ENCODE results near the gene TFB1M. TPM values are rescaled to one million over a fixed set of nuclear protein-coding genes. Genes with fewer than 3 reads are reported as not detected.

TFB1M gene
- total RNA-seq, 1 donor from 2014 or later = 20.6 TPM

- no peaks in the 10 kb centered on the region for H3K27me3 ChIP-seq (ENCODE audit: low read depth)
- H3K4me1 ChIP-seq = no peaks in the 10 kb centered on the region
- H3K36me3 ChIP-seq = no peaks in the 10 kb centered on the region
- DNase-seq (no peak), ATAC-seq (peak in 1 of 2 donors; percentile 42)
- no peak overlapping the region for H3K4me3 ChIP-seq
- TF ChIP-seq CTCF (IDR thresholded peaks at IDR 0.05) = no peak
- no peaks in the 10 kb centered on the region for H3K9me3 ChIP-seq
- H3K27ac ChIP-seq = no peak overlapping the region
- intact Hi-C loops (cut with DNase I) = no loop called here
Measured at GRCh38 chr6:155240905-155241600, 73.2 kb downstream of the TFB1M start.

DNA sequence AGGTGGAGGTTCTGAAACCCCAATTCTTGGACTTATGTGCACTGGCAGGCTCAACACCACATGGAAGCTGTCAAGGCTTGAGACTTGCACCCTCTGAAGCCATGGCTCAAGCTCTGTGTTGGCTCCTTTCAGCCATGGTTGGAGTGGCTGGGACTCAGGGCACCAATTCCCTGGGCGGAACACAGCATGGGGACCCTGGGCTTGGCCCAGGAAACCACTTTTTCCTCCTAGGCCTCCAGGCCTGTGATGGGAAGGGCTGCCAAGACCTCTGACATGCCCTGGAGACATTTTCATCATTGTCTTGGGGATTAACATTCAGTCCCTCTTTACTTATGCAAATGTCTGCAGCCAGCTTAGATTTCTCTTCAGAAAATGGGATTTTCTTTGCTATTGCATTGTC, 76.7 kb downstream of the TFB1M start:
- Histone ChIP-seq H3K4me1 (no peaks in the 10 kb centered on the region), H3K9me3 (no peaks in the 10 kb centered on the region), H3K4me3 (no peak overlapping the region), H3K27ac (no peak overlapping the region), H3K27me3 (ENCODE audit: low read depth) (no peaks in the 10 kb centered on the region), H3K36me3 (no peaks in the 10 kb centered on the region)
- ATAC-seq = no peak
- no peak for DNase-seq
- intact Hi-C loops (cut with DNase I) = no loop called here
- TF ChIP-seq CTCF (IDR thresholded peaks at IDR 0.05) = no peak

DNA sequence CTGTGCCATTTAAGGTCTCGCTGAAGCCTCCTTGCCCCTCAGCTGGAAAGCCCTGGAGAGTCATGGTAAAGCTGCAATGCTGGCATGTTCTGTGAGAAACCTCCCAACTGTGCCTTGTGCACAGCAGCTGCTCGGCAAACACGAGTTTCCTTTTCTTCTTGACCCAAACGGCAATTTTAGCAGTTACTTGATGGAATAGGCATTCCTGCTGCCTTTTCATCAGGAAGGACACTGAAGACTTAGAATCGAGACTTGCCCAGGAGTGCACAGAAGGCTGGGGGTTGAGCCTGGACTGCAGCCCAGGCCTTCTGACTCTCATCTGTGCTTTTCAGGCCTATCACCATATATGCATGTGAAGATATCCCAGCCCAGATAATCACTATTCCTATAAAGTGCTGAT, 79.2 kb downstream of the TFB1M start:
- Histone ChIP-seq H3K4me3 (no peak overlapping the region), H3K9me3 (no peaks in the 10 kb centered on the region), H3K27ac (no peak overlapping the region), H3K4me1 (no peaks in the 10 kb centered on the region), H3K36me3 (no peaks in the 10 kb centered on the region), H3K27me3 (ENCODE audit: low read depth) (no peaks in the 10 kb centered on the region)
- DNase-seq (no peak), ATAC-seq (no peak)
- TF ChIP-seq CTCF (IDR thresholded peaks at IDR 0.05) = no peak
- intact Hi-C loops (cut with DNase I) = no loop called here

DNA sequence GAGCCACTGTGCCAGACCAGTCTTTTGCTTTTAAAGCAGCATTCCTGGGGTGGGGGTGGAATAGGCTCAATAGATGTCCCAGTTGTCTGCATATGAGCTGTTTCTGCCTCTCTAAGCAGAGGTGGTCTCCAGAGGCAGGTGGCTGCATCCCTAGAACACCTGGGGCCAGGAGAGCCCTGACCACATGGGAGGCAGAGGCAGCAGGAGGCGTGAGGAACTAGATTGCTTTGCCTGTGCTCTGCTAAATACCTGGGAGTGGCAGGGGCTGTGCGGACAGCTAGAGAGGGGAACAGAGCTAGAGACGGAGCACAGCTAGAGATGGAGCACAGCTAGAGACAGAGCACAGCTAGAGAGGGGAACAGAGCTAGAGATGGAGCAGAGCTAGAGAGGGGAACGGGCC, 79.6 kb downstream of the TFB1M start:
- DNase-seq (no peak), ATAC-seq (peak in 1 of 2 donors; percentile 37)
- H3K36me3 ChIP-seq = no peaks in the 10 kb centered on the region
- TF ChIP-seq CTCF (IDR thresholded peaks at IDR 0.05) = no peak
- no peaks in the 10 kb centered on the region for H3K9me3 ChIP-seq
- no peaks in the 10 kb centered on the region for H3K27me3 ChIP-seq (ENCODE audit: low read depth)
- H3K4me3 ChIP-seq = no peak overlapping the region
- H3K4me1 ChIP-seq = no peaks in the 10 kb centered on the region
- intact Hi-C loops (cut with DNase I) = no loop called here
- H3K27ac ChIP-seq = no peak overlapping the region

- no peaks in the 10 kb centered on the region for H3K4me1 ChIP-seq
- ATAC-seq = no peak
- no peaks in the 10 kb centered on the region for H3K9me3 ChIP-seq
- no peak for TF ChIP-seq CTCF (IDR thresholded peaks at IDR 0.05)
- no peak overlapping the region for H3K4me3 ChIP-seq
- H3K27ac ChIP-seq = no peak overlapping the region
- H3K36me3 ChIP-seq = no peaks in the 10 kb centered on the region
- DNase-seq = no peak
- intact Hi-C loops (cut with DNase I) = no loop called here
- no peaks in the 10 kb centered on the region for H3K27me3 ChIP-seq (ENCODE audit: low read depth)
Measured at GRCh38 chr6:155234167-155234566, 80.1 kb downstream of the TFB1M start.
